ENCODE measurements around the gene B3GAT1.

The B3GAT1 gene

DNA sequence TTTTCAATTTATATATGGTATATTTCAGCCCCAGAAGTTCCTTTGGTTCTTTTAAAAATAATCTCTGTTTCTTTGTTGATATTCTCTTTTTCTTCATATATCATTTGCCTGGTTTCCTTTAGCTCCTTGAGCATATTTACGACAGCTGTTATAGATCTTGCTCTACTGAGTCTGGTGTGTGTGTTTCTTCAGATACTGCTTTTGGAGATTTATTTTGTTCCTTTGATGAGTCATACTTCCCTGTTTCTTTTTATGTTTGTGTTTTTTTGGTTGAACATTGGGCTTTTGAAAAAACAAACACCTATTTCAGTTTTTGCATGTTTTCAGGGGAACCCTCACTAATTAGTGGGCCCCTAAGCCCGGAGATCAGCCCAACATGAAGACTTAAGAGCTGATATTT lies 56.9 kb downstream of the B3GAT1 start:
- TF ChIP-seq CTCF (IDR thresholded peaks at IDR 0.05; ENCODE audit: borderline replicate concordance, insufficient read depth, low read depth, low read length), result no peak
- H3K4me3 ChIP-seq (ENCODE audit: low read depth, low read length), result no peak overlapping the region

DNA sequence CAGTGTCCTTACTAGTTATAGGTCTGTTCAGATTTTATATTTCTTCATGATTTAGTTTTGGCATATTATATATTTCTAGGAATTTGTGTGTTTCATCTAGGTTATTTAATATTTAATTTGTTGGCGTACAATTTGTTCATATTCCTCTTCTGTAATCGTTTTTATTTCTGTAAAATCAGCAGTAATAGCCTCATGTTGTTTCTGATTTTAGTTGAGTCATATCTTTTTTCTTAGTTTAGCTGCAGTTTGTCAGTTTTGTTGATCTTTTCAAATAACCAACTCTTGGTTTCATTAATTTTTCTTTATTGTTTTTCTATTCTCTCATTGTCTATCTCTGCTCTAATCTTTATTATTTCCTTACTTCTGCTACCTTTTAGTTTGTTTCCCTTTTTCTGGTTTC lies 59.9 kb downstream of the B3GAT1 start:
- TF ChIP-seq CTCF (IDR thresholded peaks at IDR 0.05; ENCODE audit: borderline replicate concordance, insufficient read depth, low read depth, low read length), result no peak
- no peak overlapping the region for H3K4me3 ChIP-seq (ENCODE audit: low read depth, low read length)

- no peak overlapping the region for H3K4me3 ChIP-seq (ENCODE audit: low read depth, low read length)
- TF ChIP-seq CTCF (IDR thresholded peaks at IDR 0.05; ENCODE audit: borderline replicate concordance, insufficient read depth, low read depth, low read length), result no peak
These were observed 61.7 kb downstream of the B3GAT1 start for GRCh38 chr11:134350381-134350780.

GRCh38 chr11:134349802-134350355 lies 62.2 kb downstream of the B3GAT1 start:
- TF ChIP-seq CTCF (IDR thresholded peaks at IDR 0.05; ENCODE audit: borderline replicate concordance, insufficient read depth, low read depth, low read length), result no peak
- H3K4me3 ChIP-seq (ENCODE audit: low read depth, low read length), result no peak overlapping the region

DNA sequence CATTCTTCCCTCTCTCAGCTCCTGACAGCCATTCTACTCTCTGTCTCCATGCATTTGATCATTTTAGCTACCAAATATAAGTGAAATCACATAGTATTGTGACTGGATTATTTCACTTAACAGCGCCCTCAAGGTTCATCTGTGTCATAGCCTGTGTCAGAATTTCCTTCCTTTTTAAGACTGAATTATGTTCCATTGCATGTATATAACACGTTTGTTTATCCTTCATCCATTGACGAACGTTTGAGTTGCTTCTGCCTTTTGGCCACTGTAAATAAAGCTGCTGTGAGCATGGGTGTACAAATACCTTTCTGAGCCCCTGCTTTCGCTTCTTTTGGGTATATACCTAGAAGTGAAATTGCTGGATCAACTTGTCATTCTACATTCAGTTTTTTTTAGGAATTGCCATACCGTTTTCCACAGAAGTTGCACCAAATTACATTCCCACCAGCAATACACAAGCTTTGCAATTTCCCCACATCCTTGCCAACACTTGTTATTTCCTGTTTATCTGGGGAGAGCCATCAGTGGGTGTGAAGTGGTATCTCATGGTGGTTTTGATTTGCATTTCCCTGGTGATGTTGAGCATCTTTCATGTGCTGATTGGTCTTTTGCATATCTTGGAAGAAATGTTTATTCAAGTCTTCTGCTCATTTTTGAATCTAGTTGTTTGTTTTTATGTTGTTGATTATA lies 62.8 kb downstream of the B3GAT1 start:
- no peak overlapping the region for H3K4me3 ChIP-seq (ENCODE audit: low read depth, low read length)
- TF ChIP-seq CTCF (IDR thresholded peaks at IDR 0.05; ENCODE audit: borderline replicate concordance, insufficient read depth, low read depth, low read length), result no peak

DNA sequence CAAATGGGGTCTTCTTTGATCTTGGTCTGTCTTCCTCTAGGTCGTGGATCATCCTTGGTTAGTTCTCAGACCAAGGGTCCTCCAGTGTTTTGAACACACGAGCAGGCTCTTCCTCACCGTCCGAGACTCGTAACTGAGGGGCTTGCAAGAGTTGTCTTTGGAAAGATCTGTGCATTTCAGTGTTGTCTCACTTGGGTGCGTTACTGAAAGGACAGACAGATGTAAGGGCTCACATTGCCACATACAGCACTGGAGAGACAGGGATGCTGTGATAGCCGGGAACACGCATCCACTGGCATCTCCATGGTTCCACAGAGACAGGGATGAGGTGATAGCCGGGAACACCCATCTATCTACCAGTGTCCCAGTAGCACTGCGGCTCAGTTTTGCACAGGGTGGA lies 64.6 kb downstream of the B3GAT1 start:
- no peak overlapping the region for H3K4me3 ChIP-seq (ENCODE audit: low read depth, low read length)
- no peak for TF ChIP-seq CTCF (IDR thresholded peaks at IDR 0.05; ENCODE audit: borderline replicate concordance, insufficient read depth, low read depth, low read length)

DNA sequence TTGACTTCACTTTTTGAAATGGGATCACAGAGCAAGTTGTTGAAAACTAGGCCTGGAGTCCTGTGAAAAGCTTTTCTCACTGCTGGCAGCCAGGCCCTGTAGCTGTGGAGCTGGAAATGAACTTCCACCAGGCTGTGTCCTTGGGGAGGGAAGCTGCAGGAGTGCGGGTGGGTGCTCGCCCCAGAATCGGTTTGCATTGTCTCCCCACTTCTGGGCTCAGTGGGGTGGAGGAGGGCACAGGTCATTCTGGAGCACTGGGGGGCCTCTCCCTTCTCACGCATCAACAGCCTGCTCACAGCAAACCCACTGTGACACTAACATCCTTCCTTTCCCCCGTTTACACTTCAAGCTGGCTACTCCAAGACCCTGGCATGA lies 65.1 kb downstream of the B3GAT1 start:
- no peak overlapping the region for H3K4me3 ChIP-seq (ENCODE audit: low read depth, low read length)
- TF ChIP-seq CTCF (IDR thresholded peaks at IDR 0.05; ENCODE audit: borderline replicate concordance, insufficient read depth, low read depth, low read length), result no peak
